HAP-1 (cell line): ENCODE data around the gene SETDB2.

Experiments
- DNase-seq, 2 experiments: peaks; one replicate each; pipeline ENCODE4 v3.0.0-alpha.2; 2016 to 2020; ENCODE audit warnings: low spot score in 2 of 2
- H3K27me3 ChIP-seq: fragments of 250-450 bp; sonication (Bioruptor Pico); 2 replicates; pipeline ENCODE4 v1.5.1; 2020; ENCODE audit warnings: low read depth, mild to moderate bottlenecking, moderate library complexity
- H3K36me3 ChIP-seq: fragments of 250-450 bp; sonication (Bioruptor Pico); replicated peaks from 2 replicates; pipeline ENCODE4 v1.5.1; 2020; ENCODE audit warnings: mild to moderate bottlenecking
- H3K4me1 ChIP-seq: fragments of 250-450 bp; sonication (Bioruptor Pico); 2 replicates; pipeline ENCODE4 v1.5.1; 2020; ENCODE audit warnings: mild to moderate bottlenecking
- H3K4me3 ChIP-seq: fragments of 250-450 bp; sonication (Bioruptor Pico); 2 replicates; pipeline ENCODE4 v1.5.1; 2020; ENCODE audit warnings: mild to moderate bottlenecking, moderate library complexity
- H3K9me3 ChIP-seq: fragments of 250-450 bp; sonication (Bioruptor Pico); 2 replicates; pipeline ENCODE4 v1.5.1; 2020; ENCODE audit warnings: mild to moderate bottlenecking, moderate library complexity
- in situ Hi-C: fragments of 300-500 bp; cut with MboI; formaldehyde crosslinking; loops from 3 replicates; pipeline ENCODE4 v1.14.3; 2020; ENCODE audit warnings: low sequenced_read_pairs, inconsistent platforms, mixed read lengths

Gene SETDB2

GRCh38 chr13:49443357-49443703, 744 bp upstream of the SETDB2 start:
- peaks cover 20% of the 10 kb centered on the region for H3K4me1 ChIP-seq
- in situ Hi-C loops = no loop called here
- peak in 1 of 2 experiments; percentile 11 for DNase-seq

GRCh38 chr13:49444524-49445395, 686 bp downstream of the SETDB2 start:
- in situ Hi-C loops = no loop called here
- H3K9me3 ChIP-seq = no peaks in the 10 kb centered on the region
- no peaks in the 10 kb centered on the region for H3K27me3 ChIP-seq
- DNase-seq = peak; percentile 31 to 60
- H3K36me3 ChIP-seq = no peaks in the 10 kb centered on the region
- peak overlapping the region; percentile 65 for H3K4me3 ChIP-seq
- peaks cover 22% of the 10 kb centered on the region for H3K4me1 ChIP-seq

More at GRCh38 chr13:49443357-49443703, 744 bp upstream of the SETDB2 start:
- Histone ChIP-seq H3K36me3 (no peaks in the 10 kb centered on the region), H3K4me3 (peak overlapping the region; percentile 65), H3K9me3 (no peaks in the 10 kb centered on the region), H3K27me3 (no peaks in the 10 kb centered on the region)

GRCh38 chr13:49446473-49446872, 2.4 kb downstream of the SETDB2 start:
- in situ Hi-C loops = no loop called here
- DNase-seq = peak in 1 of 2 experiments; percentile 36
- Histone ChIP-seq H3K4me1 (peaks cover 22% of the 10 kb centered on the region), H3K4me3 (peak overlapping the region; percentile 65; the same call in 1 of the 2 replicates), H3K9me3 (no peaks in the 10 kb centered on the region), H3K27me3 (no peaks in the 10 kb centered on the region), H3K36me3 (no peaks in the 10 kb centered on the region)

- in situ Hi-C loops = no loop called here
- Histone ChIP-seq H3K4me3 (no peak overlapping the region), H3K9me3 (no peaks in the 10 kb centered on the region), H3K4me1 (peaks cover 17% of the 10 kb centered on the region), H3K27me3 (no peaks in the 10 kb centered on the region), H3K36me3 (no peaks in the 10 kb centered on the region)
- DNase-seq = no peak
These were observed 4.7 kb downstream of the SETDB2 start for GRCh38 chr13:49448753-49449152.

GRCh38 chr13:49450105-49450819, 6.2 kb downstream of the SETDB2 start:
- H3K4me1 ChIP-seq = peaks cover 17% of the 10 kb centered on the region
- no peak overlapping the region for H3K4me3 ChIP-seq
- no peaks in the 10 kb centered on the region for H3K36me3 ChIP-seq
- H3K9me3 ChIP-seq = no peaks in the 10 kb centered on the region
- no peak for DNase-seq
- H3K27me3 ChIP-seq = no peaks in the 10 kb centered on the region
- in situ Hi-C loops = no loop called here

- no peak for DNase-seq
- H3K27me3 ChIP-seq = no peaks in the 10 kb centered on the region
- in situ Hi-C loops = no loop called here
- H3K9me3 ChIP-seq = no peaks in the 10 kb centered on the region
- H3K36me3 ChIP-seq = no peaks in the 10 kb centered on the region
- no peak overlapping the region for H3K4me3 ChIP-seq
- peaks cover 6% of the 10 kb centered on the region; the same call in 1 of the 2 replicates for H3K4me1 ChIP-seq
These were observed 8.8 kb downstream of the SETDB2 start for GRCh38 chr13:49452725-49453457.

GRCh38 chr13:49453465-49453864, 9.4 kb downstream of the SETDB2 start:
- H3K27me3 ChIP-seq = no peaks in the 10 kb centered on the region
- no peak for DNase-seq
- in situ Hi-C loops = no loop called here
- peaks cover under 1% of the 10 kb centered on the region; the same call in 1 of the 2 replicates for H3K4me1 ChIP-seq
- no peaks in the 10 kb centered on the region for H3K36me3 ChIP-seq
- H3K9me3 ChIP-seq = no peaks in the 10 kb centered on the region
- no peak overlapping the region for H3K4me3 ChIP-seq

GRCh38 chr13:49454388-49455006, 10.4 kb downstream of the SETDB2 start:
- in situ Hi-C loops = no loop called here
- Histone ChIP-seq H3K36me3 (no peaks in the 10 kb centered on the region), H3K27me3 (no peaks in the 10 kb centered on the region), H3K4me3 (no peak overlapping the region), H3K9me3 (no peaks in the 10 kb centered on the region), H3K4me1 (no peaks in the 10 kb centered on the region)
- DNase-seq = no peak

GRCh38 chr13:49455007-49455398, 10.9 kb downstream of the SETDB2 start:
- H3K4me3 ChIP-seq = no peak overlapping the region
- H3K36me3 ChIP-seq = no peaks in the 10 kb centered on the region
- H3K4me1 ChIP-seq = no peaks in the 10 kb centered on the region
- in situ Hi-C loops = no loop called here
- no peaks in the 10 kb centered on the region for H3K9me3 ChIP-seq
- no peak for DNase-seq
- H3K27me3 ChIP-seq = no peaks in the 10 kb centered on the region

- Histone ChIP-seq H3K9me3 (no peaks in the 10 kb centered on the region), H3K36me3 (0 out of 2 replicates have a peak, but pooled peaks cover 2% of the 10 kb centered on the region), H3K27me3 (no peaks in the 10 kb centered on the region), H3K4me3 (no peak overlapping the region), H3K4me1 (no peaks in the 10 kb centered on the region)
- in situ Hi-C loops = no loop called here
- no peak for DNase-seq
These were observed 12.1 kb downstream of the SETDB2 start for GRCh38 chr13:49456156-49456555.

GRCh38 chr13:49457221-49457620, 13.1 kb downstream of the SETDB2 start:
- no peaks in the 10 kb centered on the region for H3K27me3 ChIP-seq
- H3K4me3 ChIP-seq = no peak overlapping the region
- no peak for DNase-seq
- H3K36me3 ChIP-seq = 0 out of 2 replicates have a peak, but pooled peaks cover 3% of the 10 kb centered on the region
- H3K4me1 ChIP-seq = no peaks in the 10 kb centered on the region
- H3K9me3 ChIP-seq = no peaks in the 10 kb centered on the region
- in situ Hi-C loops = no loop called here

- Histone ChIP-seq H3K27me3 (no peaks in the 10 kb centered on the region), H3K9me3 (0 out of 2 replicates have a peak, but pooled peaks cover 3% of the 10 kb centered on the region), H3K4me1 (no peaks in the 10 kb centered on the region), H3K4me3 (no peak overlapping the region), H3K36me3 (peaks cover 12% of the 10 kb centered on the region; the same call in 1 of the 2 replicates)
- DNase-seq = no peak
- in situ Hi-C loops = no loop called here
These were observed 15.5 kb downstream of the SETDB2 start for GRCh38 chr13:49459580-49459979.

- peaks cover 12% of the 10 kb centered on the region; the same call in 1 of the 2 replicates for H3K36me3 ChIP-seq
These were observed 20.0 kb downstream of the SETDB2 start for GRCh38 chr13:49464085-49464484.

More at GRCh38 chr13:49464085-49464484, 20.0 kb downstream of the SETDB2 start:
- Histone ChIP-seq H3K4me3 (no peak overlapping the region), H3K4me1 (no peaks in the 10 kb centered on the region), H3K9me3 (0 out of 2 replicates have a peak, but pooled peaks cover 3% of the 10 kb centered on the region), H3K27me3 (no peaks in the 10 kb centered on the region)
- in situ Hi-C loops = no loop called here
- no peak for DNase-seq
